Activated CD4-positive, alpha-beta memory T cell treated with anti-CD3 and anti-CD28 coated beads, Interleukin-2, amount 10 ng/mL, durations not matched to agents 7 days and 5 days (primary cell): ENCODE measurements around the gene KLHDC1. TPM values are rescaled to one million over a fixed set of nuclear protein-coding genes. Genes with fewer than 3 reads are reported as not detected.
"Not testable (repeated sequence)": the region's sequence is repeated elsewhere in the genome, so short reads cannot be mapped to it uniquely, and the experiment has no call there.

Experiments
- CTCF ChIA-PET: fragments of 350-600 bp; sonication (Branson Sonifier 250); formaldehyde crosslinking; loops from one replicate; lab custom pipeline; 2021; ENCODE audit warnings: antibody characterized with exemption, inconsistent platforms; lab: Charles Lee
- POLR2A ChIA-PET: fragments of 350-600 bp; sonication (Branson Sonifier 250); formaldehyde crosslinking; loops from one replicate; lab custom pipeline; 2021; ENCODE audit warnings: antibody characterized with exemption; lab: Charles Lee
- DNase-seq: peaks from one replicate; pipeline ENCODE4 v3.0.0-alpha.2; 2020
- H3K27ac Mint-ChIP-seq: one replicate; pipeline ENCODE4 v1.8.0; 2021; ENCODE audit warnings: mild to moderate bottlenecking, mixed read lengths
- H3K27me3 Mint-ChIP-seq: one replicate; pipeline ENCODE4 v1.8.0; 2021; ENCODE audit warnings: mixed read lengths
- H3K36me3 Mint-ChIP-seq: one replicate; pipeline ENCODE4 v1.8.0; 2021; ENCODE audit warnings: low read depth, mixed read lengths
- H3K4me1 Mint-ChIP-seq: one replicate; pipeline ENCODE4 v1.8.0; 2021; ENCODE audit warnings: mixed read lengths
- H3K4me3 Mint-ChIP-seq: one replicate; pipeline ENCODE4 v1.8.0; 2021; ENCODE audit warnings: mild to moderate bottlenecking, mixed read lengths
- H3K9me3 Mint-ChIP-seq: one replicate; pipeline ENCODE4 v1.8.0; 2021; ENCODE audit warnings: mixed read lengths
- total RNA-seq, 2 experiments: library from RNA; stranded (reverse); gene quantifications; one replicate each; pipeline ENCODE4 v1.2.3, GENCODE V29; 2021

Gene KLHDC1
- total RNA-seq, 2 experiments from 2014 or later: 2.4 to 2.6 TPM

- DNase-seq: no peak
- Mint-ChIP-seq H3K4me3 (peak overlapping the region; percentile 89), H3K4me1 (peaks cover 51% of the 10 kb centered on the region), H3K27ac (peak overlapping the region; percentile 76), H3K27me3 (no peaks in the 10 kb centered on the region), H3K9me3 (no peaks in the 10 kb centered on the region), H3K36me3 (peaks cover 10% of the 10 kb centered on the region)
- POLR2A ChIA-PET: interaction anchor here (0.6 to 4.2 kb wide), 14 partner anchors 11 to 623 kb away, joined by 3 to 99 read pairs (median 6); partner anchors contain the start of genes DNAAF2, KLHDC2, LRR1 and MGAT2
- CTCF ChIA-PET: interaction anchor here (0.6 to 2.8 kb wide), 5 partner anchors 46 to 163 kb away, joined by 3 to 15 read pairs (median 10); partner anchors contain the start of genes DNAAF2, KLHDC2, MGAT2 and NEMF
These were observed 4.3 kb upstream of the KLHDC1 start for GRCh38 chr14:49688701-49689030.

- Mint-ChIP-seq H3K4me3 (no peak overlapping the region), H3K27me3 (no peaks in the 10 kb centered on the region), H3K36me3 (peaks cover 5% of the 10 kb centered on the region), H3K9me3 (no peaks in the 10 kb centered on the region), H3K4me1 (peaks cover 52% of the 10 kb centered on the region), H3K27ac (no peak overlapping the region)
- CTCF ChIA-PET: interaction anchor here (0.9 to 2.2 kb wide), 2 partner anchors 57 to 77 kb away, joined by 3 to 9 read pairs; partner anchors contain the start of gene KLHDC2
- DNase-seq: no peak
- POLR2A ChIA-PET: interaction anchor here (1.0 to 4.3 kb wide), 3 partner anchors 77 to 105 kb away, joined by 3 to 47 read pairs (median 4); partner anchors contain the start of genes KLHDC2, LRR1 and RPS29
These were observed 1.9 kb upstream of the KLHDC1 start for GRCh38 chr14:49691031-49691430.

GRCh38 chr14:49692193-49692757 is 645 bp upstream of the KLHDC1 start:
- Mint-ChIP-seq H3K4me1 (peaks cover 41% of the 10 kb centered on the region), H3K9me3 (no peaks in the 10 kb centered on the region), H3K4me3 (peak overlapping the region; percentile 72), H3K27me3 (no peaks in the 10 kb centered on the region), H3K27ac (peak overlapping the region; percentile 32), H3K36me3 (no peaks in the 10 kb centered on the region)
- no peak for DNase-seq
- POLR2A ChIA-PET: interaction anchor here (0.6 to 4.3 kb wide), 7 partner anchors 10 to 974 kb away, joined by 3 to 47 read pairs (median 3); partner anchors contain the start of genes KLHDC2, MGAT2 and RPL36AL
- CTCF ChIA-PET: interaction anchor here (0.6 to 2.2 kb wide), 6 partner anchors 58 to 200 kb away, joined by 3 to 9 read pairs (median 4); partner anchors contain the start of genes ARF6, KLHDC2, MGAT2 and RPL36AL

- CTCF ChIA-PET: interaction anchor here (0.8 to 1.2 kb wide), 3 partner anchors 72 to 158 kb away, joined by 3 to 5 read pairs (median 3); partner anchors contain the start of gene NEMF
- Mint-ChIP-seq H3K4me1 (peaks cover 32% of the 10 kb centered on the region), H3K4me3 (peak overlapping the region; percentile 72)
- not testable (repeated sequence) for H3K36me3 Mint-ChIP-seq, H3K9me3 Mint-ChIP-seq, H3K27ac Mint-ChIP-seq, DNase-seq, H3K27me3 Mint-ChIP-seq
- POLR2A ChIA-PET: interaction anchor here (2.2 to 4.3 kb wide), 3 partner anchors 9 to 75 kb away, joined by 7 to 47 read pairs (median 16); partner anchors contain the start of genes KLHDC2, MGAT2 and RPL36AL
These were observed 810 bp downstream of the KLHDC1 start for GRCh38 chr14:49693735-49694124.

GRCh38 chr14:49702725-49703124 is 9.8 kb downstream of the KLHDC1 start:
- Mint-ChIP-seq H3K4me1 (no peaks in the 10 kb centered on the region), H3K9me3 (no peaks in the 10 kb centered on the region), H3K27ac (no peak overlapping the region), H3K36me3 (peaks cover 3% of the 10 kb centered on the region), H3K27me3 (no peaks in the 10 kb centered on the region), H3K4me3 (no peak overlapping the region)
- DNase-seq: no peak
- ChIA-PET POLR2A (interaction anchor here (1.3 kb wide), 1 partner anchor 10 kb away, joined by 7 read pairs; the partner anchor contains the start of gene KLHDC1), CTCF (no interaction called here)

- ChIA-PET CTCF (no interaction called here), POLR2A (interaction anchor here (1.3 kb wide), 1 partner anchor 11 kb away, joined by 3 read pairs; the partner anchor contains the start of gene KLHDC1)
- no peaks in the 10 kb centered on the region for H3K4me1 Mint-ChIP-seq
- H3K4me3 Mint-ChIP-seq: no peak overlapping the region
- H3K36me3 Mint-ChIP-seq: peaks cover 3% of the 10 kb centered on the region
- H3K27me3 Mint-ChIP-seq: no peaks in the 10 kb centered on the region
- no peak overlapping the region for H3K27ac Mint-ChIP-seq
- DNase-seq: no peak
- no peaks in the 10 kb centered on the region for H3K9me3 Mint-ChIP-seq
These were observed 11.0 kb downstream of the KLHDC1 start for GRCh38 chr14:49703965-49704364.

GRCh38 chr14:49704471-49704870 is 11.6 kb downstream of the KLHDC1 start:
- H3K4me1 Mint-ChIP-seq, DNase-seq, CTCF ChIA-PET, H3K4me3 Mint-ChIP-seq, H3K9me3 Mint-ChIP-seq, H3K36me3 Mint-ChIP-seq, H3K27ac Mint-ChIP-seq, H3K27me3 Mint-ChIP-seq: not testable (repeated sequence)
- POLR2A ChIA-PET: interaction anchor here (1.3 kb wide), 1 partner anchor 12 kb away, joined by 3 read pairs; the partner anchor contains the start of gene KLHDC1

GRCh38 chr14:49710993-49711392 is 18.1 kb downstream of the KLHDC1 start:
- H3K4me3 Mint-ChIP-seq, H3K9me3 Mint-ChIP-seq, H3K4me1 Mint-ChIP-seq, H3K36me3 Mint-ChIP-seq, POLR2A ChIA-PET, H3K27me3 Mint-ChIP-seq, CTCF ChIA-PET, DNase-seq, H3K27ac Mint-ChIP-seq: not testable (repeated sequence)

GRCh38 chr14:49720744-49721143 is 27.8 kb downstream of the KLHDC1 start:
- ChIA-PET CTCF (no interaction called here), POLR2A (no interaction called here)
- Mint-ChIP-seq H3K27ac (no peak overlapping the region), H3K27me3 (no peaks in the 10 kb centered on the region), H3K36me3 (peaks cover 6% of the 10 kb centered on the region), H3K4me3 (no peak overlapping the region), H3K9me3 (peaks cover 7% of the 10 kb centered on the region), H3K4me1 (no peaks in the 10 kb centered on the region)
- DNase-seq: no peak

GRCh38 chr14:49721733-49722435 is 29.0 kb downstream of the KLHDC1 start:
- POLR2A ChIA-PET: interaction anchor here (1.7 kb wide), 1 partner anchor 46 kb away, joined by 4 read pairs; no protein-coding TSS in a partner anchor
- CTCF ChIA-PET, H3K36me3 Mint-ChIP-seq: not testable (repeated sequence)

GRCh38 chr14:49727171-49727570 is 34.3 kb downstream of the KLHDC1 start:
- Mint-ChIP-seq H3K4me1 (no peaks in the 10 kb centered on the region), H3K27ac (no peak overlapping the region), H3K4me3 (no peak overlapping the region), H3K36me3 (no peaks in the 10 kb centered on the region), H3K9me3 (peaks cover 2% of the 10 kb centered on the region), H3K27me3 (no peaks in the 10 kb centered on the region)
- DNase-seq: no peak
- ChIA-PET POLR2A (no interaction called here), CTCF (no interaction called here)

More at GRCh38 chr14:49721733-49722435, 29.0 kb downstream of the KLHDC1 start:
- DNase-seq, H3K27ac Mint-ChIP-seq, H3K4me1 Mint-ChIP-seq, H3K27me3 Mint-ChIP-seq, H3K9me3 Mint-ChIP-seq, H3K4me3 Mint-ChIP-seq: not testable (repeated sequence)

- H3K36me3 Mint-ChIP-seq: no peaks in the 10 kb centered on the region
- H3K27me3 Mint-ChIP-seq: no peaks in the 10 kb centered on the region
- DNase-seq: no peak
- ChIA-PET CTCF (no interaction called here), POLR2A (no interaction called here)
- no peaks in the 10 kb centered on the region for H3K4me1 Mint-ChIP-seq
- no peaks in the 10 kb centered on the region for H3K9me3 Mint-ChIP-seq
- H3K4me3 Mint-ChIP-seq: no peak overlapping the region
- no peak overlapping the region for H3K27ac Mint-ChIP-seq
These were observed 40.0 kb downstream of the KLHDC1 start for GRCh38 chr14:49732896-49733295.

- no peak for DNase-seq
- H3K27ac Mint-ChIP-seq: no peak overlapping the region
- no peak overlapping the region for H3K4me3 Mint-ChIP-seq
- CTCF ChIA-PET: interaction anchor here (0.5 kb wide), 1 partner anchor 98 kb away, joined by 4 read pairs; no protein-coding TSS in a partner anchor
- no peaks in the 10 kb centered on the region for H3K27me3 Mint-ChIP-seq
- H3K4me1 Mint-ChIP-seq: no peaks in the 10 kb centered on the region
- no peaks in the 10 kb centered on the region for H3K9me3 Mint-ChIP-seq
- H3K36me3 Mint-ChIP-seq: no peaks in the 10 kb centered on the region
- POLR2A ChIA-PET: no interaction called here
These were observed 40.9 kb downstream of the KLHDC1 start for GRCh38 chr14:49733836-49734235.
